Esophagus squamous epithelium (tissue), 4 donors: ENCODE measurements around the gene CLCN3.

Experiments used
- CTCF ChIP-seq, 6 experiments: fragments of 450-650 bp in 4 of 6; fragments of 200-600 bp in 2 of 6; sonication (generic) in 2 of 6; IDR thresholded peaks; one replicate each; pipeline ENCODE4 v1.5.1; 2016 to 2019; ENCODE audit warnings: antibody characterized with exemption in 6 of 6, mild to moderate bottlenecking in 4 of 6, moderate library complexity in 4 of 6
- POLR2A ChIP-seq, 4 donors: fragments of 450-650 bp; IDR thresholded peaks; one replicate each; pipeline ENCODE4 v1.6.1; 2017; ENCODE audit warnings: antibody characterized with exemption in 4 of 4, mild to moderate bottlenecking in 4 of 4, moderate library complexity in 3 of 4

- TF ChIP-seq CTCF (IDR thresholded peaks at IDR 0.05) = no peak
- no peak for TF ChIP-seq POLR2A (IDR thresholded peaks at IDR 0.05)
These were observed 9.7 kb downstream of the CLCN3 start for GRCh38 chr4:169630069-169630468.
